ENCODE measurements around the gene HTR6. TPM values are rescaled to one million over a fixed set of nuclear protein-coding genes. Genes with fewer than 3 reads are reported as not detected.

HTR6 gene
- total RNA-seq, 1 experiment from 2014 or later = 0.57 TPM

DNA sequence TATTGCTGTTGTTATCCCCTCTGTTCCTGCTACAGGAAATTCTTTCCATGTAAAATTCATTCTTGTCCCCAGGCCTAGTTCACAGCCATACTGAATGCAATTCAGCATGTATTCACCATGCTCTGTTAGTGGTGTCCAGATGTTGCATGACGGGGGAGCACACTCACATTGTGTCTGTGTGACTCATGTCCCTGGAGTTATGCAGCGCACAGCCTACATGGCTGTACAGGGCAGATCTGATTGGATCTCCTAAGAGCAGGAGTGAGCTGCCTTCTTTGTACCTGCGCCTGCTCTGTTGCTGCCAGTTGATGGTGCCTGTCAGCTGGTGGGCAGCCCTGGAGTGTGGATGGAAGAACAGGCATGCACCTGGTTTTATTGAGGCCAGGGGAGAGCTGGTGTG is 17.6 kb downstream of the HTR6 start (continued):
- TF ChIP-seq, protein P1, sequence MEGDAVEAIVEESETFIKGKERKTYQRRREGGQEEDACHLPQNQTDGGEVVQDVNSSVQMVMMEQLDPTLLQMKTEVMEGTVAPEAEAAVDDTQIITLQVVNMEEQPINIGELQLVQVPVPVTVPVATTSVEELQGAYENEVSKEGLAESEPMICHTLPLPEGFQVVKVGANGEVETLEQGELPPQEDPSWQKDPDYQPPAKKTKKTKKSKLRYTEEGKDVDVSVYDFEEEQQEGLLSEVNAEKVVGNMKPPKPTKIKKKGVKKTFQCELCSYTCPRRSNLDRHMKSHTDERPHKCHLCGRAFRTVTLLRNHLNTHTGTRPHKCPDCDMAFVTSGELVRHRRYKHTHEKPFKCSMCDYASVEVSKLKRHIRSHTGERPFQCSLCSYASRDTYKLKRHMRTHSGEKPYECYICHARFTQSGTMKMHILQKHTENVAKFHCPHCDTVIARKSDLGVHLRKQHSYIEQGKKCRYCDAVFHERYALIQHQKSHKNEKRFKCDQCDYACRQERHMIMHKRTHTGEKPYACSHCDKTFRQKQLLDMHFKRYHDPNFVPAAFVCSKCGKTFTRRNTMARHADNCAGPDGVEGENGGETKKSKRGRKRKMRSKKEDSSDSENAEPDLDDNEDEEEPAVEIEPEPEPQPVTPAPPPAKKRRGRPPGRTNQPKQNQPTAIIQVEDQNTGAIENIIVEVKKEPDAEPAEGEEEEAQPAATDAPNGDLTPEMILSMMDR (IDR thresholded peaks at IDR 0.05 in 2 of 3, conservative IDR thresholded peaks at IDR 0.05 in 1 of 3; ENCODE audit: borderline replicate concordance in 1 of 3, insufficient read depth in 1 of 3, low read depth in 2 of 3, low read length in 2 of 3) = no peak
- TF ChIP-seq POLR2A (IDR thresholded peaks at IDR 0.05; ENCODE audit: borderline replicate concordance, extremely low read depth, insufficient read depth, insufficient read length) (no peak), YY1 (IDR thresholded peaks at IDR 0.05; ENCODE audit: extremely low read depth, insufficient replicate concordance, low read depth, low read length) (no peak)

GRCh38 chr1:19682901-19683300 is 18.2 kb downstream of the HTR6 start:
- TF ChIP-seq, protein P2, sequence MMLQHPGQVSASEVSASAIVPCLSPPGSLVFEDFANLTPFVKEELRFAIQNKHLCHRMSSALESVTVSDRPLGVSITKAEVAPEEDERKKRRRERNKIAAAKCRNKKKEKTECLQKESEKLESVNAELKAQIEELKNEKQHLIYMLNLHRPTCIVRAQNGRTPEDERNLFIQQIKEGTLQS (IDR thresholded peaks at IDR 0.05) = no peak
- no peak for TF ChIP-seq FOSL1 (IDR thresholded peaks at IDR 0.05; ENCODE audit: low read depth)
- TF ChIP-seq ZBTB33 (IDR thresholded peaks at IDR 0.05; ENCODE audit: extremely low read depth, insufficient replicate concordance, low read length) = no peak
- no peak for TF ChIP-seq SRF (IDR thresholded peaks at IDR 0.05; ENCODE audit: low read depth)
- no peak for TF ChIP-seq CBX3 (IDR thresholded peaks at IDR 0.05; ENCODE audit: low read depth)
- TF ChIP-seq EGR1 (IDR thresholded peaks at IDR 0.05; ENCODE audit: low read depth) = no peak
- TF ChIP-seq, protein P1 (IDR thresholded peaks at IDR 0.05 in 2 of 3, conservative IDR thresholded peaks at IDR 0.05 in 1 of 3; ENCODE audit: borderline replicate concordance in 1 of 3, insufficient read depth in 1 of 3, low read depth in 2 of 3, low read length in 2 of 3) = no peak
- TF ChIP-seq, protein P3, sequence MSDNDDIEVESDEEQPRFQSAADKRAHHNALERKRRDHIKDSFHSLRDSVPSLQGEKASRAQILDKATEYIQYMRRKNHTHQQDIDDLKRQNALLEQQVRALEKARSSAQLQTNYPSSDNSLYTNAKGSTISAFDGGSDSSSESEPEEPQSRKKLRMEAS (IDR thresholded peaks at IDR 0.05) = no peak
- no peak for TF ChIP-seq YY1 (IDR thresholded peaks at IDR 0.05; ENCODE audit: extremely low read depth, insufficient replicate concordance, low read depth, low read length)
- no peak for TF ChIP-seq SIN3A (IDR thresholded peaks at IDR 0.05; ENCODE audit: low read depth)
- TF ChIP-seq ZFX (IDR thresholded peaks at IDR 0.05) = no peak
- TF ChIP-seq TCF7L2 (IDR thresholded peaks at IDR 0.05; ENCODE audit: borderline replicate concordance, extremely low read depth, insufficient read depth, insufficient read length) = no peak
- ATAC-seq = no peak
- no peak overlapping the region for H3K27ac ChIP-seq (ENCODE audit: low read depth, low read length)
- no TSS peak for BruUV-seq (replicated peaks)
- ChIA-PET CTCF (interaction anchor here (1.0 kb wide), 1 partner anchor 29 kb away, joined by 3 read pairs; no protein-coding TSS in a partner anchor), RAD21 (ENCODE audit: low non-redundant PET in 1 of 2, low total read pairs in 2 of 2, uncharacterized antibody in 2 of 2, unreplicated experiment in 2 of 2) (no interaction called here), POLR2A (no interaction called here)
- no peaks in the 10 kb centered on the region for H3K79me2 ChIP-seq (ENCODE audit: insufficient read depth, low read length)
- no peak overlapping the region for H3K9ac ChIP-seq (ENCODE audit: low read length)
- H3K4me1 ChIP-seq (ENCODE audit: control insufficient read depth in 1 of 2, insufficient read depth in 2 of 2, low read length in 2 of 2) = no peaks in the 10 kb centered on the region
- H3K4me2 ChIP-seq (ENCODE audit: low read length) = no peak overlapping the region
- no peaks in the 10 kb centered on the region for H3K27me3 ChIP-seq (ENCODE audit: insufficient read depth, low read length)
- H3K36me3 ChIP-seq (ENCODE audit: control insufficient read depth in 1 of 2, insufficient read depth in 2 of 2, low read length in 2 of 2) = no peaks in the 10 kb centered on the region
- DNase-seq (ENCODE audit: low read depth, low spot score) = no peak
- intact Hi-C loops (cut with micrococcal nuclease) = no loop called here
- no peaks in the 10 kb centered on the region for H3K9me3 ChIP-seq (ENCODE audit: control insufficient read depth in 1 of 2, insufficient read depth in 1 of 2, low read depth in 1 of 2, low read length in 2 of 2)
- no peak overlapping the region for H2AFZ ChIP-seq (ENCODE audit: low read depth, low read length, poor library complexity, severe bottlenecking)
- H3K9me2 ChIP-seq (ENCODE audit: insufficient read depth) = no peaks in the 10 kb centered on the region
- no peaks in the 10 kb centered on the region for H4K20me1 ChIP-seq (ENCODE audit: insufficient read depth)
- H3K4me3 ChIP-seq (replicated peaks in 1 of 2; ENCODE audit: low read depth in 1 of 2, low read length in 2 of 2) = no peak overlapping the region
